SK-N-SH (cell line): Measurements from ENCODE around the gene PEMT. TPM values are rescaled to one million over a fixed set of nuclear protein-coding genes. Genes with fewer than 3 reads are reported as not detected.

Experiments used
- CTCF ChIA-PET: fragments of 300-600, 350-600 bp; formaldehyde crosslinking; extraction: SDS; loops from one replicate; lab custom pipeline; 2021; lab: Yijun Ruan, JAX
- POLR2A ChIA-PET: fragments of 350-600 bp; sonication (Branson Sonifier 250); formaldehyde crosslinking; extraction: SDS; loops from one replicate; lab custom pipeline; 2020; ENCODE audit warnings: antibody characterized with exemption, inconsistent platforms; lab: Yijun Ruan, JAX
- DNase-seq: peaks from one replicate; pipeline ENCODE4 v3.0.0; 2012
- H2AFZ ChIP-seq: fragments of 200-600 bp; sonication (generic); 2 replicates; pipeline ENCODE4 v1.8.1; 2016; ENCODE audit warnings: antibody characterized with exemption, mild to moderate bottlenecking, low read depth
- H3F3A ChIP-seq: fragments of 200-600 bp; sonication (generic); replicated peaks from 2 replicates; pipeline ENCODE3; 2016; ENCODE audit warnings: antibody characterized with exemption, mild to moderate bottlenecking; ENCODE audit not compliant: insufficient read depth
- H3K27ac ChIP-seq, 2 experiments: fragments of 200-500 bp in 1 of 2; fragments of 200-600 bp in 1 of 2; sonication (Bioruptor generic) in 1 of 2; sonication (generic), shearing (Covaris generic) in 1 of 2; 2 replicates each; pipeline versions ENCODE4 v1.5.1 to v1.6.1; 2014 to 2016; ENCODE audit warnings: low read depth in 2 of 2, inconsistent platforms in 1 of 2, low read length in 1 of 2, mild to moderate bottlenecking in 1 of 2, mixed read lengths in 1 of 2
- H3K27me3 ChIP-seq: fragments of 200-600 bp; sonication (generic), shearing (Covaris generic); 2 replicates; pipeline ENCODE4 v1.6.1; 2016; ENCODE audit warnings: mixed run types; ENCODE audit not compliant: insufficient read depth
- H3K36me3 ChIP-seq, 2 experiments: fragments of 200-500 bp in 1 of 2; fragments of 200-600 bp in 1 of 2; sonication (Bioruptor generic) in 1 of 2; sonication (generic) in 1 of 2; replicated peaks in 1 of 2; 2 replicates each; pipeline versions ENCODE3 to v1.5.1; 2014 to 2016; ENCODE audit warnings: low read length in 1 of 2, mild to moderate bottlenecking in 1 of 2; ENCODE audit not compliant: insufficient read depth in 2 of 2, control insufficient read depth in 1 of 2
- H3K4me1 ChIP-seq, 2 experiments: fragments of 200-500 bp in 1 of 2; fragments of 200-600 bp in 1 of 2; sonication (Bioruptor generic) in 1 of 2; sonication (generic), shearing (Covaris generic) in 1 of 2; 2 replicates each; pipeline versions ENCODE4 v1.5.1 to v1.6.1; 2014 to 2016; ENCODE audit warnings: low read depth in 1 of 2, low read length in 1 of 2, mixed run types in 1 of 2; ENCODE audit not compliant: insufficient read depth in 2 of 2, control insufficient read depth in 1 of 2
- H3K4me2 ChIP-seq: fragments of 200-600 bp; sonication (generic), shearing (Covaris generic); 2 replicates; pipeline ENCODE4 v1.6.1; 2017; ENCODE audit warnings: mixed run types
- H3K4me3 ChIP-seq, 2 experiments: fragments of 200-500 bp in 1 of 2; fragments of 200-600 bp in 1 of 2; sonication (Bioruptor generic) in 1 of 2; sonication (generic), shearing (Covaris generic) in 1 of 2; 2 replicates each; pipeline versions ENCODE4 v1.5.1 to v1.8.1; 2014 to 2016; ENCODE audit warnings: low read depth in 2 of 2, inconsistent platforms in 1 of 2, low read length in 1 of 2, mild to moderate bottlenecking in 1 of 2, mixed read lengths in 1 of 2, moderate library complexity in 1 of 2
- H3K79me2 ChIP-seq: fragments of 200-600 bp; sonication (generic); 2 replicates; pipeline ENCODE4 v1.8.1; 2017; ENCODE audit warnings: mild to moderate bottlenecking; ENCODE audit not compliant: insufficient read depth
- H3K9ac ChIP-seq: fragments of 200-600 bp; sonication (generic); 2 replicates; pipeline ENCODE4 v1.6.1; 2017; ENCODE audit warnings: mixed run types
- H3K9me2 ChIP-seq: fragments of 200-600 bp; sonication (generic); 2 replicates; pipeline ENCODE4 v1.6.1; 2017; ENCODE audit warnings: mixed run types
- H3K9me3 ChIP-seq: fragments of 200-600 bp; sonication (generic); 2 replicates; pipeline ENCODE4 v1.6.1; 2017; ENCODE audit warnings: mixed run types, mild to moderate bottlenecking, moderate library complexity
- H4K20me1 ChIP-seq: fragments of 200-600 bp; sonication (generic); 2 replicates; pipeline ENCODE4 v1.6.1; 2017; ENCODE audit warnings: mild to moderate bottlenecking, mixed run types; ENCODE audit not compliant: insufficient read depth
- CHD2 ChIP-seq: fragments of 150-350 bp; IDR thresholded peaks from 2 replicates; pipeline ENCODE4 v1.6.1; 2018; ENCODE audit warnings: low read length; ENCODE audit not compliant: partially characterized antibody
- EZH2phosphoT487 ChIP-seq: fragments of 200-600 bp; sonication (generic); IDR thresholded peaks from 2 replicates; pipeline ENCODE4 v1.6.1; 2017; ENCODE audit warnings: low read depth, mixed run types, mild to moderate bottlenecking, antibody characterized with exemption, moderate library complexity, borderline replicate concordance
- FOSL2 ChIP-seq: IDR thresholded peaks from 2 replicates; pipeline ENCODE4 v1.4.0; 2012; ENCODE audit warnings: low read depth, mild to moderate bottlenecking, moderate library complexity, borderline replicate concordance
- FOXJ3 ChIP-seq: sonication (generic); formaldehyde crosslinking; IDR thresholded peaks from 2 replicates; pipeline ENCODE4 v1.5.1; 2020; ENCODE audit warnings: mild to moderate bottlenecking, missing genetic modification reagents
- FOXM1 ChIP-seq: IDR thresholded peaks from 2 replicates; pipeline ENCODE4 v1.4.0; 2012; ENCODE audit warnings: low read depth, mild to moderate bottlenecking
- IRF3 ChIP-seq: fragments of 150-350 bp; IDR thresholded peaks from 2 replicates; pipeline ENCODE4 v1.6.1; 2016; ENCODE audit warnings: mild to moderate bottlenecking, low read depth, low read length
- RAD21 ChIP-seq: IDR thresholded peaks from 2 replicates; pipeline ENCODE4 v1.6.1; 2012; ENCODE audit warnings: mild to moderate bottlenecking, low read length
- SMC3 ChIP-seq: IDR thresholded peaks from 2 replicates; pipeline ENCODE4 v1.6.1; 2012; ENCODE audit warnings: low read depth, low read length, improper control_type of control experiment
- TEAD4 ChIP-seq: IDR thresholded peaks from 2 replicates; pipeline ENCODE4 v1.4.0; 2012; ENCODE audit warnings: mild to moderate bottlenecking, borderline replicate concordance; ENCODE audit not compliant: insufficient read depth
- YY1 ChIP-seq: IDR thresholded peaks from 2 replicates; pipeline ENCODE4 v1.4.0; 2012; ENCODE audit warnings: low read depth, mild to moderate bottlenecking
- WGBS: methylation state at CpG from one replicate; pipeline ENCODE4 v1.1.6; 2017; ENCODE audit warnings: low lambda C conversion rate; 5-methylcytosine and 5-hydroxymethylcytosine counted together
- polyA plus RNA-seq, 3 experiments: library from polyadenylated mRNA; depleted of rRNA; stranded (reverse); fragments of >200 nt; gene quantifications; 2 replicates each; pipeline ENCODE4 v1.2.3, GENCODE V29; 2012
- TF ChIP-seq, protein P1 (sequence below): fragments of 200-600 bp; sonication (generic); IDR thresholded peaks from 2 replicates; pipeline ENCODE4 v1.6.1; 2017; ENCODE audit warnings: antibody characterized with exemption, mild to moderate bottlenecking, moderate library complexity
- TF ChIP-seq, protein P2 (sequence below): fragments of 150-350 bp; IDR thresholded peaks from 2 replicates; pipeline ENCODE4 v1.6.1; 2017; ENCODE audit warnings: antibody characterized with exemption, low read length, low read depth, borderline replicate concordance

Gene PEMT
- polyA plus RNA-seq, 1 of the 3 experiments (the other 2 are of a cell fraction): 52.8 TPM

- Histone ChIP-seq H4K20me1 (no peaks in the 10 kb centered on the region), H2AFZ (no peak overlapping the region), H3K79me2 (no peaks in the 10 kb centered on the region), H3K9me2 (no peaks in the 10 kb centered on the region), H3K9me3 (no peaks in the 10 kb centered on the region), H3K4me3 (no peak overlapping the region), H3K27ac (no peak overlapping the region), H3F3A (no peaks in the 10 kb centered on the region), H3K27me3 (no peaks in the 10 kb centered on the region), H3K36me3 (no peaks in the 10 kb centered on the region), H3K9ac (no peak overlapping the region), H3K4me1 (no peaks in the 10 kb centered on the region), H3K4me2 (no peak overlapping the region)
- POLR2A ChIA-PET: interaction anchor here (0.9 kb wide), 1 partner anchor 117 kb away, joined by 3 read pairs; no protein-coding TSS in a partner anchor
- CTCF ChIA-PET: interaction anchor here (0.6 to 3.4 kb wide), 38 partner anchors 9 to 275 kb away, joined by 3 to 29 read pairs (median 4); partner anchors contain the start of genes PEMT and RASD1
- WGBS: 8% methylated on average over 3 of the region's 3 CpGs
- TF ChIP-seq TEAD4 (no peak), EZH2phosphoT487 (no peak), IRF3 (no peak), FOXJ3 (CRISPR knock-in tag) (no peak), RAD21 (peak; percentile 71), YY1 (no peak), FOXM1 (no peak), SMC3 (peak; percentile 68), FOSL2 (no peak), CHD2 (no peak)
- TF ChIP-seq, protein P1, sequence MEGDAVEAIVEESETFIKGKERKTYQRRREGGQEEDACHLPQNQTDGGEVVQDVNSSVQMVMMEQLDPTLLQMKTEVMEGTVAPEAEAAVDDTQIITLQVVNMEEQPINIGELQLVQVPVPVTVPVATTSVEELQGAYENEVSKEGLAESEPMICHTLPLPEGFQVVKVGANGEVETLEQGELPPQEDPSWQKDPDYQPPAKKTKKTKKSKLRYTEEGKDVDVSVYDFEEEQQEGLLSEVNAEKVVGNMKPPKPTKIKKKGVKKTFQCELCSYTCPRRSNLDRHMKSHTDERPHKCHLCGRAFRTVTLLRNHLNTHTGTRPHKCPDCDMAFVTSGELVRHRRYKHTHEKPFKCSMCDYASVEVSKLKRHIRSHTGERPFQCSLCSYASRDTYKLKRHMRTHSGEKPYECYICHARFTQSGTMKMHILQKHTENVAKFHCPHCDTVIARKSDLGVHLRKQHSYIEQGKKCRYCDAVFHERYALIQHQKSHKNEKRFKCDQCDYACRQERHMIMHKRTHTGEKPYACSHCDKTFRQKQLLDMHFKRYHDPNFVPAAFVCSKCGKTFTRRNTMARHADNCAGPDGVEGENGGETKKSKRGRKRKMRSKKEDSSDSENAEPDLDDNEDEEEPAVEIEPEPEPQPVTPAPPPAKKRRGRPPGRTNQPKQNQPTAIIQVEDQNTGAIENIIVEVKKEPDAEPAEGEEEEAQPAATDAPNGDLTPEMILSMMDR: peak; percentile 68
- TF ChIP-seq, protein P2, sequence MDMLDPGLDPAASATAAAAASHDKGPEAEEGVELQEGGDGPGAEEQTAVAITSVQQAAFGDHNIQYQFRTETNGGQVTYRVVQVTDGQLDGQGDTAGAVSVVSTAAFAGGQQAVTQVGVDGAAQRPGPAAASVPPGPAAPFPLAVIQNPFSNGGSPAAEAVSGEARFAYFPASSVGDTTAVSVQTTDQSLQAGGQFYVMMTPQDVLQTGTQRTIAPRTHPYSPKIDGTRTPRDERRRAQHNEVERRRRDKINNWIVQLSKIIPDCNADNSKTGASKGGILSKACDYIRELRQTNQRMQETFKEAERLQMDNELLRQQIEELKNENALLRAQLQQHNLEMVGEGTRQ: no peak
- DNase-seq: peak; percentile 70
Measured at GRCh38 chr17:17613708-17614114, 22.2 kb upstream of the PEMT start.
